ENCODE measurements around the gene STOML2.
"Not testable (repeated sequence)": the region's sequence is repeated elsewhere in the genome, so short reads cannot be mapped to it uniquely, and the experiment has no call there.

STOML2 gene

GRCh38 chr9:35102769-35103659 lies at the start of gene STOML2:
Gene STOML2, minus strand, starts transcription at chr9:35103131. Its CDS starts 37 bp downstream, at chr9:35103094.
- peak; percentile 96 for DNase-seq
- Histone ChIP-seq H3K79me2 (ENCODE audit: low read length) (peaks cover 23% of the 10 kb centered on the region), H3K9me3 (replicated peaks; ENCODE audit: insufficient read depth, low read length) (no peaks in the 10 kb centered on the region), H3K27me3 (replicated peaks; ENCODE audit: insufficient read depth, low read length) (no peaks in the 10 kb centered on the region), H2AFZ (ENCODE audit: low read length) (peak within 1 kb of the TSS; percentile 69), H3K4me3 (ENCODE audit: low read length) (peak within 1 kb of the TSS; percentile 86), H3F3A (ENCODE audit: insufficient read depth, low read length) (peaks cover 10% of the 10 kb centered on the region; the same call in 1 of the 2 replicates), H3K4me1 (ENCODE audit: low read length) (peaks cover 11% of the 10 kb centered on the region), H3K4me2 (ENCODE audit: low read depth, low read length) (peak within 1 kb of the TSS; percentile 82), H3K9me2 (replicated peaks; ENCODE audit: insufficient read depth, low read length) (no peaks in the 10 kb centered on the region), H3K27ac (ENCODE audit: low read length) (peak within 1 kb of the TSS; percentile 83), H4K20me1 (ENCODE audit: insufficient read depth, low read length) (no peaks in the 10 kb centered on the region), H3K9ac (ENCODE audit: low read length) (peak within 1 kb of the TSS; percentile 93), H3K36me3 (replicated peaks; ENCODE audit: insufficient read depth, low read length) (0 out of 2 replicates have a peak, but pooled peaks cover 4% of the 10 kb centered on the region)
- no peak for TF ChIP-seq CTCF (IDR thresholded peaks at IDR 0.05; ENCODE audit: low read length)
- no peak for TF ChIP-seq EZH2phosphoT487 (IDR thresholded peaks at IDR 0.05; ENCODE audit: low read length)
- TF ChIP-seq EZH2 (optimal IDR thresholded peaks at IDR 0.05; ENCODE audit: low read depth, low read length) = no peak

- not testable (repeated sequence) for H3K4me1 ChIP-seq (ENCODE audit: low read length); H3K27ac ChIP-seq (ENCODE audit: low read length); H4K20me1 ChIP-seq (ENCODE audit: insufficient read depth, low read length); H3K36me3 ChIP-seq (replicated peaks; ENCODE audit: insufficient read depth, low read length); H3F3A ChIP-seq (ENCODE audit: insufficient read depth, low read length); DNase-seq; H3K4me2 ChIP-seq (ENCODE audit: low read depth, low read length); H3K9ac ChIP-seq (ENCODE audit: low read length); H2AFZ ChIP-seq (ENCODE audit: low read length); H3K4me3 ChIP-seq (ENCODE audit: low read length); H3K79me2 ChIP-seq (ENCODE audit: low read length); H3K27me3 ChIP-seq (replicated peaks; ENCODE audit: insufficient read depth, low read length); H3K9me3 ChIP-seq (replicated peaks; ENCODE audit: insufficient read depth, low read length); H3K9me2 ChIP-seq (replicated peaks; ENCODE audit: insufficient read depth, low read length)
Measured at GRCh38 chr9:35147941-35148563, 45.1 kb upstream of the STOML2 start.

- H3K9ac ChIP-seq (ENCODE audit: low read length) = no peak overlapping the region
- no peak overlapping the region for H3K4me2 ChIP-seq (ENCODE audit: low read depth, low read length)
- H2AFZ ChIP-seq (ENCODE audit: low read length) = no peak overlapping the region
- no peaks in the 10 kb centered on the region for H3K9me3 ChIP-seq (replicated peaks; ENCODE audit: insufficient read depth, low read length)
- H3K9me2 ChIP-seq (replicated peaks; ENCODE audit: insufficient read depth, low read length) = no peaks in the 10 kb centered on the region
- no peaks in the 10 kb centered on the region for H3K27me3 ChIP-seq (replicated peaks; ENCODE audit: insufficient read depth, low read length)
- H3F3A ChIP-seq (ENCODE audit: insufficient read depth, low read length) = no peaks in the 10 kb centered on the region
- H3K4me3 ChIP-seq (ENCODE audit: low read length) = no peak overlapping the region
- no peaks in the 10 kb centered on the region for H4K20me1 ChIP-seq (ENCODE audit: insufficient read depth, low read length)
- no peaks in the 10 kb centered on the region for H3K4me1 ChIP-seq (ENCODE audit: low read length)
- DNase-seq = no peak
- TF ChIP-seq CTCF (IDR thresholded peaks at IDR 0.05; ENCODE audit: low read length) (no peak), EZH2 (optimal IDR thresholded peaks at IDR 0.05; ENCODE audit: low read depth, low read length) (no peak), EZH2phosphoT487 (IDR thresholded peaks at IDR 0.05; ENCODE audit: low read length) (no peak)
- no peaks in the 10 kb centered on the region for H3K79me2 ChIP-seq (ENCODE audit: low read length)
- no peak overlapping the region for H3K27ac ChIP-seq (ENCODE audit: low read length)
- H3K36me3 ChIP-seq (replicated peaks; ENCODE audit: insufficient read depth, low read length) = no peaks in the 10 kb centered on the region
Measured at GRCh38 chr9:35142037-35142436, 39.1 kb upstream of the STOML2 start.
